GM21619 (cell line): ENCODE measurements around the gene DSG2.
"Not testable (repeated sequence)": the region's sequence is repeated elsewhere in the genome, so short reads cannot be mapped to it uniquely, and the experiment has no call there.

Source experiments
- ATAC-seq: cut with Tn5 transposase; IDR thresholded peaks from one replicate; pipeline ENCODE4 v1.9.1; 2021; ENCODE audit not compliant: unreplicated experiment

The DSG2 gene

GRCh38 chr18:31500051-31500688, 2.2 kb downstream of the DSG2 start:
- ATAC-seq, result peak; percentile 86

DNA sequence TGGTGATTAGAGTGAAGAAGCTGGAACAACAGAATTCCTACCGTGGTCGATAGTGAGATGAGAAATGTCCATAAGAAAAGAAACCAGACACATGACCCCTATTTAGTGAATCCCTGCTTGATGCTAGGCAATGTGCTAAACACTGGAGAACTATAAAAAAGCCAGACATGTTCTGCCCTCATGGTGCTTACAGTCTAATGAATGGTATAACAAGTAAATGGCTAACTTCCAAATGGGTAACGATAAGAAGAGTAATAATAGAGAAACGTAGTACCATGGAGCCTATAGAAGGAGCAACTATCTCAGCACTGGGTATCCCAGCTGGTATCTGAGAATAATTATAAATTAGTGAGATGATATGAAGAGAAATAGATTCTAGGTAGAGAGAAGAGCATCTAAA, 5.0 kb downstream of the DSG2 start:
- ATAC-seq, result no peak

DNA sequence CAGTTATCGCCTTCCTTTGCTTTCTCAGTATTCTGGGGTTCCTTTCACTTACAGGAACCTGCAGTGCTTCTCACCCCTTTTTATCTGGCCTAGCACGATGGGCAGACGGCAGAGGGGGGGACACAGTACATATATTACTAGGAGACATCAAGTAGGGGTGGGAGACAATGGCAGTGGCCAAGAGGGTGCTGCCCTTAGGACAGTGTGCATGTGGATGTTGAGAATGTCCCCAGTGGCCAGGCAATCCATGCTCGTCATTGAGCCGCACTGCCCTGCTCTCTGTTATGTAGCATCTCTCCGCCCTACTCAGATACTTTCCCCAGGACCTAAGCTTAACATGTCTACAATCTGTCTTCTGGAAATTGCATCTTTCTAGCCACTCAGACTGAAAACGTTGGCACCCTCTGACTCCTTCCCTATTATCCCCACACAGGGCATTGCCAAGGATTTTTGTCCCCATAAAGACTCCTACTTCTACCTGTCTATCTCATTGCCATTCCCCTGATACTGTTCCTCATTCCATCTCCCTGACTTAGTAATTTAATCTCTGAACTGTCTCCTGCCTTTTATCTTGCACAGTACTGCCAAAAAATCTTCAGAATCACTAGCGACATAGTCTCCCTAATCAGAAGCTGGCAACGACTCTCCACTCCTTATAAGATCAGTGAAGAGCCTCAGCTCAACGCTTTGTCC, 6.6 kb downstream of the DSG2 start:
- ATAC-seq, result no peak

- ATAC-seq, result no peak
These were observed 7.2 kb downstream of the DSG2 start for GRCh38 chr18:31505156-31505555.

GRCh38 chr18:31506024-31506742, 8.2 kb downstream of the DSG2 start:
- ATAC-seq, result no peak

- ATAC-seq, result not testable (repeated sequence)
These were observed 9.1 kb downstream of the DSG2 start for GRCh38 chr18:31507124-31507523.

- no peak for ATAC-seq
These were observed 10.8 kb downstream of the DSG2 start for GRCh38 chr18:31508781-31509180.

DNA sequence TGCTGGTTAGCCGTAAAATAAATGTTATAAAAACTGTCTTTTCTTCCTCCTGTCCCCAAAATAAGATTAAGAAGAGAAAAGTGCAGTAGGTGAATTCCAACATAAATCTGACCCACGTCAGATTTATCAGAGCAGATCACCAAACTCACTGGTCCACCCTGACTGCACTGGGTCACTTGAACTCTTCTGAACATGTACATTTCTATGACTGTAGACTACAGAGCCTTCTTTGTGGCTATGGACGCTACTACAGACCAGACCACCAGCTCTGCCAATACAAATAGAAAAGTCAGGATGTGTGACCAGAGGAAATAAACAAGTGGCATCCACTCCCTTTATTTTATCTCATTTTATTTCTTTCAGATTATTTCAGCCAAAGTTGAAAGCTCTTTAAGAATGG, 11.6 kb downstream of the DSG2 start:
- no peak for ATAC-seq

DNA sequence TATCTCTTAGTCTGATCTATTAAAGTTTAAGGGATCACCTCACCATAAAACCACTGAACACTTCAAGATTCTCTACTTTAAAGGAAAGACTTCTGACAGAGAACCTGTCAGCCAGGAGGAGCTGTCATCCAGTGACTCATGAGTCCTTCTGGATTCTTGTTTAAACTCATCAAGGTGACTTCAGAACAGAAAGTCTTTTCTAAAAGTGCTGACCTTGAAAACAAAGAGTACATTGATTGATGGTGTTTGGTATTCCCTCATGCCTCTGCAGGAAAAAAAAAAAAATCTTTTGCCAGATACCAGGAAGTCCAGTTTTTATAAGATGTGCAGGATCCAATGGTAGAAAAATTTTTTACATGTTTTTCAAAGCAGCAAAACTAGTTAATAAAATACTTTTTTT, 12.3 kb downstream of the DSG2 start:
- no peak for ATAC-seq

GRCh38 chr18:31511098-31511497, 13.1 kb downstream of the DSG2 start:
- ATAC-seq, result no peak

- ATAC-seq, result no peak
These were observed 14.3 kb downstream of the DSG2 start for GRCh38 chr18:31512203-31512764.

DNA sequence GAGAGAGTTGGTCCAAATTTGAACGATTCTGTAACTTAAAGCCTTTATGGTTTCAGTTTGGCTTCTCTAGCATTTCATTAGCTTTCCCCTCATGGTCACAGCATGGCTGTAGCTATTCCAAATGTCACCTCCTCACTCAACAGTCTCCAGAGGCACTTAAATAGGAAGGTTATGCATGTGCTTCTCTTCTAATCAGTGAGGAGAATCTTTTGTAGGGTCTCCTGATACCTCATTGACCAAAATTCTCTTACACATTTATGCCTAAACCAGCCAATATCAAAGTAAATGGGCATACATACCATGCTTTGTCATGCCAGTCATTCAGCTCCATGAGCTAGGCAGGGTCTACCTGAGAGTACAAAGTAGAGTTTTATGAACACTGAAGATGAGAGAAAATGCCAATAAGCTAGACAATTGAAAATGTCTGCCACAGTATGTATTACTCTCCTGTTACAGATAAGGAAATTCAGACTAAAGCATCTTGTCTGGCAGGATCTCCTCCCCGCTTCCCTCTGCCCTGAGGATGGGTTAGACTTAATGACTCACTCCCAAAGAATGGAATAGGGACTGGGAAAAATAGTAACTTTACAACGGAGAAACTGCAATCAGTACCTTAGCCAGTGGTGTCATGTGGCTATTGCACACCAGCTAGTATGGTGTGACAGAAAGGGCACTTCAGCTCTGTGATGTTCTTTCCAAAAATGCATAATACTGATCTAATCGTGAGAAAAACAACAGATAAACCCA, 15.4 kb downstream of the DSG2 start:
- no peak for ATAC-seq

DNA sequence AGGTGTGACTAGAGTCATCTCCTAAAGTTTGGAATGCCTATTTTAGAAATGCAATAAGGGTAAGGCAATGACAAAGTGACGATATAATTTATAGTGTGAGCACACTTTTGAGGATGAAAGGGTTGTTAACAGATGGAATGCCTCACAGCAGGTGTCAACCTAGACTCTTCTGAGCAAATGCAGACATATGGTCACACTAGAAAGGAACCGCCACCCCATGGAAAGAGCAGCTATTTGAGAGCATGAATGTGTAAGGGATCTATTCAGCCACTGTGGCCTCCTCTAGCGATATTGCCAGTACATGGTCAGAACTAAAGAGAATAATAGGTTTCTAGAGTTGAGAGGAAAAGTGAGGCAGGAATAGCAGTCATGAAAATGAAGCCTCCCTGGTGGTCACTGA, 18.5 kb downstream of the DSG2 start:
- no peak for ATAC-seq

DNA sequence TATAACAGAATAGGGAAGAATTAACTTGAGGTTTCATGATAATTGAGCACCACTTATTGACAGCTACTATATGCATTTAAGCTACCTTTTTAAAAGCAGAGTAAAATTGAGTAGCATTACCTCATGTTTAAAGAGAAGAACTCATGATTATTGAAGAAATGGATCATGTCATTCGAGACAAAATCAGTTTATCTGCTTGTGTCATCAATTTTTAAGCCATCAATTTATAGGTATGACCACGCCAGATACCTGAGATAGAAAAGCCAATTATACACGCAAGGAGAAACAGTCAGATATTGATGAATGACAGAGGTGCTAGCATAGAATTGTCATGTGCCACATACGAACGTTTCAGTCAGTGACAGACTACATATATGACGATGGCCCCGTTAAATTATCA, 28.4 kb downstream of the DSG2 start:
- no peak for ATAC-seq

DNA sequence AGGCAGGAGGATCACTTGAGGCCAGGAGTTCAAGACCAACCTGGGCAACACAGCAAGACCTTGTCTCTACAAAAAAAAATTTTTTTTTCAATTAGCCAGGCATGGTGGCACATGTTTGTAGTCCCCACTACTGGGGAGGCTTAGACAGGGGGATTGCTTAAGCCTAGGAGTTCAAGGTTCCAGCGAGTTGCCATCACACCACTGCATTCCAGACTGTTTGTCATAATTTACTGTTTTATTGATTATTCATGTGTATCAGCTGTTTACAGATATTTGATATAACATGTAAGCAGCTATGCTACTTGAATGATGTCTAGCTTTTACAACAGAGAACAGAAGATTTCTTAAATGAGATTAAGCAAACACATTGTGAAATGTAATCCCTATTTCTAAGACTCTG, 35.3 kb downstream of the DSG2 start:
- ATAC-seq, result no peak

GRCh38 chr18:31538837-31539236, 40.9 kb downstream of the DSG2 start:
- no peak for ATAC-seq

- no peak for ATAC-seq
These were observed 48.5 kb downstream of the DSG2 start for GRCh38 chr18:31546476-31546875.

GRCh38 chr18:31548853-31549252, 50.9 kb downstream of the DSG2 start:
- ATAC-seq, result no peak

GRCh38 chr18:31549416-31549815, 51.4 kb downstream of the DSG2 start:
- no peak for ATAC-seq

DNA sequence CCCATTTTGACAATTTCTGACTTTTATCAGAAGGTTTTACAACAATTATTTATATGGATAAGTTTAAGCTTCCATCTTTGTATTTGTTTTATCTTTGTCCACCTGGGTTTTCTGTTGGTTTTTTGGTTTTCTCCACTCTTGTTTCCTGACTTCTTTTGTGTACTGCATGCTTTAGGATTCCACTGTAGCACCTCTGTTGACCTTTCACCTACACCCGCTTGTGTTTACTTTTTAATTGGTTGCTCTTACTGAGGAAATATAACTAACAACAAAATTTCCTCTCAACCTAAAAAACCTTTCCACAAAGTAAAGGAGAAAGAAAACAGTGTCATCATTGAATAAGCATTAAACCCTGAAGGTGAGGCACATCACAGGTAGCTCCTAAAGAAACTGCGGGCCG, 53.9 kb downstream of the DSG2 start:
- no peak for ATAC-seq

DNA sequence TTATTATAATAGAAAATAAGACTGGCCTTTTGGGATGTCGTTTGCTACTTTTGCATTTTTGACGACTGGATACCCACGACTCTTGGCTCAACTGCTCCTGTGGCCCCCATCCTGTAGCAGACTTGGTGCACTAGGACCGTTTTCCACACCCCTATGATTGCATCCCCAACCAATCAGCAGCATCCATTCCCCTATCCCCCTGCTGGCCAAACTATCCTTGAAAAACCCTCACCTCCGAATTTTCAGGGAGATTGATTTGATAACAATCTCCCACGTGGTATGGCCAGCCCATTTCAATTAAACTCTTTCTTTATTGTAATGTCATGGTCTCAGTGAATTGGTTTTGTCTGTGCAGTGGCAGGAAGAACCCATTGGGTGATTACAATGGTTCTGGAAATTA, 55.8 kb downstream of the DSG2 start:
- ATAC-seq, result no peak
